Stimulated activated CD8-positive, alpha-beta memory T cell treated with anti-CD3 and anti-CD28 coated beads, Interleukin-4, amount 100 ng/mL, for 4 hours (primary cell): ENCODE data around the gene KIRREL3.
"Not testable (repeated sequence)": the region's sequence is repeated elsewhere in the genome, so short reads cannot be mapped to it uniquely, and the experiment has no call there.

Experiments
- DNase-seq, 2 donors: peaks; one replicate each; pipeline ENCODE4 v3.0.0-alpha.2; 2020; ENCODE audit warnings: low read depth in 2 of 2, low spot score in 1 of 2

Gene KIRREL3

GRCh38 chr11:126393143-126393542 lies 607.4 kb downstream of the KIRREL3 start:
- no peak for DNase-seq

- DNase-seq, result no peak
These were observed 607.9 kb downstream of the KIRREL3 start for GRCh38 chr11:126392633-126393013.

GRCh38 chr11:126391970-126392632 lies 608.5 kb downstream of the KIRREL3 start:
- no peak for DNase-seq

GRCh38 chr11:126391286-126391954 lies 609.1 kb downstream of the KIRREL3 start:
- DNase-seq, result no peak

GRCh38 chr11:126390272-126390867 lies 610.2 kb downstream of the KIRREL3 start:
- no peak for DNase-seq

GRCh38 chr11:126387857-126388256 lies 612.7 kb downstream of the KIRREL3 start:
- no peak for DNase-seq

GRCh38 chr11:126386729-126387071 lies 613.9 kb downstream of the KIRREL3 start:
- DNase-seq, result not testable (repeated sequence)

GRCh38 chr11:126385991-126386728 lies 614.4 kb downstream of the KIRREL3 start:
- DNase-seq, result no peak

GRCh38 chr11:126384449-126385070 lies 616.0 kb downstream of the KIRREL3 start:
- no peak for DNase-seq

- DNase-seq, result no peak
These were observed 616.9 kb downstream of the KIRREL3 start for GRCh38 chr11:126383339-126384335.

- not testable (repeated sequence) for DNase-seq
These were observed 617.9 kb downstream of the KIRREL3 start for GRCh38 chr11:126382641-126383040.

GRCh38 chr11:126381960-126382359 lies 618.6 kb downstream of the KIRREL3 start:
- DNase-seq, result not testable (repeated sequence)

- no peak for DNase-seq
These were observed 619.7 kb downstream of the KIRREL3 start for GRCh38 chr11:126380909-126381308.

- DNase-seq, result no peak
These were observed 621.8 kb downstream of the KIRREL3 start for GRCh38 chr11:126378763-126379162.

GRCh38 chr11:126375726-126376125 lies 624.8 kb downstream of the KIRREL3 start:
- DNase-seq, result no peak

GRCh38 chr11:126374562-126375300 lies 625.8 kb downstream of the KIRREL3 start:
- DNase-seq, result not testable (repeated sequence)

GRCh38 chr11:126373389-126374066 lies 627.0 kb downstream of the KIRREL3 start:
- DNase-seq, result not testable (repeated sequence)
